Small intestine (tissue), 7 donors: ENCODE results near the gene ZNF770. TPM values are rescaled to one million over a fixed set of nuclear protein-coding genes. Genes with fewer than 3 reads are reported as not detected.
A peak's percentile ranks its signal among the peaks of the same experiment; 100 is the strongest.
"Not testable (repeated sequence)": the region's sequence is repeated elsewhere in the genome, so short reads cannot be mapped to it uniquely, and the experiment has no call there.

ENCODE experiments used
- DNase-seq, 2 donors: peaks; one replicate each; pipeline versions ENCODE4 v3.0.0 to v3.0.0-alpha.2; 2013
- FAIRE-seq: peaks from 2 replicates; lab custom pipeline; 2012; peaks lifted over from hg19 to GRCh38; lab: Jason Lieb, UNC
- H3K27ac ChIP-seq, 3 donors: one replicate each; pipeline ENCODE4 v1.5.1; 2013; ENCODE audit warnings: low read length in 2 of 3, mild to moderate bottlenecking in 2 of 3, control low read depth in 1 of 3, inconsistent platforms in 1 of 3, low read depth in 1 of 3, moderate library complexity in 1 of 3
- H3K27me3 ChIP-seq, 3 donors: one replicate each; pipeline ENCODE4 v1.6.1; 2013; ENCODE audit warnings: low read length in 3 of 3, inconsistent platforms in 1 of 3; ENCODE audit not compliant: control insufficient read depth in 3 of 3, insufficient read depth in 3 of 3
- H3K36me3 ChIP-seq, 3 donors: one replicate each; pipeline ENCODE4 v1.6.1; 2013; ENCODE audit warnings: low read length in 3 of 3, inconsistent platforms in 1 of 3, low read depth in 1 of 3, mild to moderate bottlenecking in 1 of 3, moderate library complexity in 1 of 3; ENCODE audit not compliant: control insufficient read depth in 3 of 3, insufficient read depth in 2 of 3
- H3K4me1 ChIP-seq, 3 donors: one replicate each; pipeline ENCODE4 v1.6.1; 2013; ENCODE audit warnings: low read length in 2 of 3, inconsistent platforms in 1 of 3, low read depth in 1 of 3, mild to moderate bottlenecking in 1 of 3, moderate library complexity in 1 of 3; ENCODE audit not compliant: control insufficient read depth in 3 of 3, insufficient read depth in 2 of 3
- H3K4me3 ChIP-seq, 3 donors: one replicate each; pipeline ENCODE4 v1.5.1; 2013; ENCODE audit warnings: low read length in 3 of 3, control low read depth in 1 of 3, inconsistent platforms in 1 of 3, low read depth in 1 of 3, mild to moderate bottlenecking in 1 of 3, moderate library complexity in 1 of 3
- H3K9me3 ChIP-seq, 2 donors: one replicate each; pipeline ENCODE4 v1.6.1; 2013; ENCODE audit warnings: low read depth in 1 of 2, low read length in 1 of 2; ENCODE audit not compliant: control insufficient read depth in 2 of 2, insufficient read depth in 1 of 2
- WGBS, 3 donors: extraction: QIAGEN DNeasy Blood & Tissue Kit; methylation state at CpG; one replicate each; pipeline ENCODE4 v1.1.7; 2013; 5-methylcytosine and 5-hydroxymethylcytosine counted together
- polyA plus RNA-seq, 4 donors: library from polyadenylated mRNA; stranded (reverse) in 3 of 4; unstranded in 1 of 4; fragments of 200-250 nt in 3 of 4; fragments of 120-200 nt in 1 of 4; gene quantifications; one replicate each; pipeline versions ENCODE4 v1.2.1 to v1.2.3, GENCODE V29; 2013
- donor health status: healthy with polysubstance abuse.
- donor health status: control.
- donor health status: control.
- donor health status: Bipolar disorder and iron deficiency.
- donor health status: healthy.

ZNF770 gene
- polyA plus RNA-seq, 4 donors: 6.2 to 35.8 (median 9.9) TPM

DNA sequence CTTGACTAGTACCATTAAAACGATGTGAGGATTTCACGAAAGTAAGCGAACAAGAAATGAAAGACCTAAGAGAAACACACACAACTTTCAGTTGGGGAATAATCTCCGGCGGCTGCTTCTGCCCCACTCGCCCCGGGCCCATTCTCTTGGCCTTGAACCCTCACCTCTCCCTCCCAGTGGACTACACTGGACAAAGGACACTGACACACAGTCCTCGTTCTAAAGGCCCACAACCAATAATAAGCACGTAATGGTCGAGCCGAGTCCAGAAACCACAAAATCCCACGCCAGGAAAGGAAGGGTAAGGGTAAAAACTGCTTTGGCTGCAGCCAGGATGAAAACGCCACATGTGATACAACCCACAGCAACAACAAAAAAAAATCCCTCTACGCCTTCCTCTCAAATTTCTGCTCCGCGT lies 469 bp downstream of the ZNF770 start:
- Histone ChIP-seq H3K4me1 (peaks cover 0 to 9% (median 4%) of the 10 kb centered on the region in 3 donors), H3K4me3 (peak overlapping the region; percentile 74 to 83 (median 80)), H3K36me3 (peaks cover 0 to 2% (median 0%) of the 10 kb centered on the region in 3 donors), H3K27ac (peak overlapping the region; percentile 91 to 96 (median 96)), H3K9me3 (no peaks in the 10 kb centered on the region), H3K27me3 (no peaks in the 10 kb centered on the region)
- WGBS, 3 donors: 0% methylated on average over 16 of the region's 16 CpGs
- DNase-seq (no peak), FAIRE-seq (no peak)

GRCh38 chr15:34986771-34987480 lies 1.2 kb downstream of the ZNF770 start:
- peak overlapping the region in 1 of 3 donors; percentile 96 for H3K27ac ChIP-seq
- no peaks in the 10 kb centered on the region for H3K27me3 ChIP-seq
- peaks cover 0 to 9% (median 4%) of the 10 kb centered on the region in 3 donors for H3K4me1 ChIP-seq
- DNase-seq (peak; percentile 5 to 26), FAIRE-seq (no peak)
- whole genome bisulfite sequencing, 3 donors: 6 to 22% (median 16%) methylated on average over 9 of the region's 9 CpGs
- H3K4me3 ChIP-seq: peak overlapping the region in 2 of 3 donors; percentile 80 to 83
- no peaks in the 10 kb centered on the region for H3K9me3 ChIP-seq
- H3K36me3 ChIP-seq: peaks cover 0 to 2% (median 2%) of the 10 kb centered on the region in 3 donors

DNA sequence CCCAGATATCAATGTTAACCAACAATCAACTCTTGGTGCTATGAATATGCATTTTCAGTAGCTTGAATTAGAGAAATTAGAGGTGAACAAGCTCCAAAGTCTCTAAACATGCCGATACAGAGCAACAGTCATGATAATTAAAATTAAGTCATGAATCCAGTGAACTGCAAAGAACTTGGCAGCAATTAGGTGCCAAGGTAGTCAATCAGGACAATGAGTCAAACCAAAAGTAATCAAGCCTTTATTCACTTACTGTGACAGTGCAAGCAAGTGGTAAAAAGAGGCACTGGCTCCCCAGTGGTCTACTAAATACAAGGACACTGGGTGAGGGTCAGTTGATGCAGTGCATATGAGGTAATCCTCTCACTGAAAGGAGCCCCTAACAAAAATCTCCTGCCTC lies 1.8 kb downstream of the ZNF770 start:
- peaks cover 0 to 9% (median 4%) of the 10 kb centered on the region in 3 donors for H3K4me1 ChIP-seq
- peak overlapping the region in 2 of 3 donors; percentile 80 to 83 for H3K4me3 ChIP-seq
- no peaks in the 10 kb centered on the region for H3K27me3 ChIP-seq
- peak; percentile 16 to 18 for DNase-seq
- FAIRE-seq: no peak
- H3K9me3 ChIP-seq: no peaks in the 10 kb centered on the region
- peak overlapping the region in 1 of 3 donors; percentile 96 for H3K27ac ChIP-seq
- H3K36me3 ChIP-seq: peaks cover 0 to 2% (median 2%) of the 10 kb centered on the region in 3 donors
- 27 to 65% (median 41%) methylated on average over 1 of the region's 1 CpG for WGBS, 3 donors

- peaks cover 0 to 2% (median 2%) of the 10 kb centered on the region in 3 donors for H3K36me3 ChIP-seq
- no peaks in the 10 kb centered on the region for H3K27me3 ChIP-seq
- H3K4me1 ChIP-seq: peaks cover 0 to 9% (median 4%) of the 10 kb centered on the region in 3 donors
- DNase-seq: peak; percentile 66 to 86
- H3K4me3 ChIP-seq: no peak overlapping the region
- peak overlapping the region in 1 of 3 donors; percentile 48 for H3K27ac ChIP-seq
- FAIRE-seq: no peak
- H3K9me3 ChIP-seq: no peaks in the 10 kb centered on the region
- WGBS, 3 donors: 67 to 78% (median 73%) methylated on average over 8 to 9 of the region's 9 CpGs
These were observed 3.0 kb downstream of the ZNF770 start for GRCh38 chr15:34984889-34985630.

GRCh38 chr15:34976743-34977142 lies 11.3 kb downstream of the ZNF770 start:
- no peak for FAIRE-seq

GRCh38 chr15:34976073-34976472 lies 12.0 kb downstream of the ZNF770 start:
- Histone ChIP-seq H3K4me1 (no peaks in the 10 kb centered on the region), H3K27ac (no peak overlapping the region), H3K4me3 (no peak overlapping the region), H3K36me3 (no peaks in the 10 kb centered on the region), H3K27me3 (no peaks in the 10 kb centered on the region), H3K9me3 (no peaks in the 10 kb centered on the region)
- DNase-seq (no peak), FAIRE-seq (no peak)
- 93 to 97% (median 95%) methylated on average over 2 of the region's 2 CpGs for WGBS, 3 donors

More at GRCh38 chr15:34976743-34977142, 11.3 kb downstream of the ZNF770 start:
- Histone ChIP-seq H3K36me3 (no peaks in the 10 kb centered on the region), H3K4me3 (no peak overlapping the region), H3K9me3 (no peaks in the 10 kb centered on the region), H3K27me3 (no peaks in the 10 kb centered on the region), H3K27ac (no peak overlapping the region), H3K4me1 (no peaks in the 10 kb centered on the region)
- no peak for DNase-seq
- 84 to 95% (median 91%) methylated on average over 2 of the region's 2 CpGs for WGBS, 3 donors

- H3K9me3 ChIP-seq: no peaks in the 10 kb centered on the region
- no peak overlapping the region for H3K27ac ChIP-seq
- 83 to 87% (median 86%) methylated on average over 2 of the region's 2 CpGs for WGBS, 3 donors
- FAIRE-seq (no peak), DNase-seq (no peak)
- H3K4me3 ChIP-seq: no peak overlapping the region
- H3K4me1 ChIP-seq: peaks cover 0 to 3% (median 0%) of the 10 kb centered on the region in 3 donors
- no peaks in the 10 kb centered on the region for H3K27me3 ChIP-seq
- no peaks in the 10 kb centered on the region for H3K36me3 ChIP-seq
These were observed 14.6 kb downstream of the ZNF770 start for GRCh38 chr15:34973512-34973911.

DNA sequence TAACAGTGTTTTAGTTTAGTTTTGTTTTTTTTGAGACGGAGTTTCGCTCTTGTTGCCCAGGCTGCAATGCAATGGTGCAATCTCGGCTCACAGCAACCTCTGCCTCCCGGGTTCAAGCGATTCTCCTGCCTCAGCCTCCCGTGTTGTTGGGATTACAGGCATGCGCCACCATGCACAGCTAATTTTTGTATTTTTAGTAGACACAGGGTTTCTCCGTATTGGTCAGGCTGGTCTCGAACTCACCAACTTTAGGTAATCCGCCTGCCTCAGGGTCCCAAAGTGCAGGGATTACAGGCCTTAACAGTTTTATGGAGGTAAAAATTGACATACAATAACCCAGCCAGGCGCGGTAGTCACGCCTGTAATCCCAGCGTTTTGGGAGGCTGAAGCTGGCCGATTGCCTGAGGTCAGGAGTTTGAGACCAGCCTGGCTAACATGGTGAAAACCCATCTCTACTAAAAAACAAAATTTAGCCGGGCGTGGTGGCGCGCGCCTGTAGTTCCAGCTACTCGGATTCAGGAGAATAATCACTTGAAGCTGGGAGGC lies 17.9 kb downstream of the ZNF770 start:
- peak overlapping the region in 2 of 3 donors; percentile 85 to 87 for H3K4me3 ChIP-seq
- not testable (repeated sequence) for H3K36me3 ChIP-seq, H3K4me1 ChIP-seq, FAIRE-seq, DNase-seq, H3K27ac ChIP-seq, H3K27me3 ChIP-seq, H3K9me3 ChIP-seq
- 66 to 68% (median 67%) methylated on average over 21 of the region's 21 CpGs for WGBS, 3 donors
